Activated naive CD8-positive, alpha-beta T cell treated with anti-CD3 and anti-CD28 coated beads, Interleukin-2, amount 50 U/mL, for 24 hours (primary cell): ENCODE results near the gene ANGPTL8.
A peak's percentile ranks its signal among the peaks of the same experiment; 100 is the strongest.

ENCODE experiments used
- ATAC-seq: fragments of 150-1000 bp; cut with Tn5 transposase; one replicate; pipeline ENCODE4 v1.10.0; 2021
- DNase-seq: peaks from one replicate; pipeline ENCODE4 v3.0.0; 2021
- H3K27ac Mint-ChIP-seq: one replicate; pipeline ENCODE4 v1.8.0; 2021; ENCODE audit warnings: mild to moderate bottlenecking, mixed read lengths
- H3K27me3 Mint-ChIP-seq: one replicate; pipeline ENCODE4 v1.8.0; 2021; ENCODE audit warnings: mixed read lengths
- H3K36me3 Mint-ChIP-seq: one replicate; pipeline ENCODE4 v1.8.0; 2021; ENCODE audit warnings: low read depth, mixed read lengths
- H3K4me1 Mint-ChIP-seq: one replicate; pipeline ENCODE4 v1.8.0; 2021; ENCODE audit warnings: mixed read lengths
- H3K4me3 Mint-ChIP-seq: one replicate; pipeline ENCODE4 v1.8.0; 2021; ENCODE audit warnings: mild to moderate bottlenecking, moderate library complexity, mixed read lengths
- H3K9me3 Mint-ChIP-seq: one replicate; pipeline ENCODE4 v1.8.0; 2021; ENCODE audit warnings: mixed read lengths

ANGPTL8 gene

DNA sequence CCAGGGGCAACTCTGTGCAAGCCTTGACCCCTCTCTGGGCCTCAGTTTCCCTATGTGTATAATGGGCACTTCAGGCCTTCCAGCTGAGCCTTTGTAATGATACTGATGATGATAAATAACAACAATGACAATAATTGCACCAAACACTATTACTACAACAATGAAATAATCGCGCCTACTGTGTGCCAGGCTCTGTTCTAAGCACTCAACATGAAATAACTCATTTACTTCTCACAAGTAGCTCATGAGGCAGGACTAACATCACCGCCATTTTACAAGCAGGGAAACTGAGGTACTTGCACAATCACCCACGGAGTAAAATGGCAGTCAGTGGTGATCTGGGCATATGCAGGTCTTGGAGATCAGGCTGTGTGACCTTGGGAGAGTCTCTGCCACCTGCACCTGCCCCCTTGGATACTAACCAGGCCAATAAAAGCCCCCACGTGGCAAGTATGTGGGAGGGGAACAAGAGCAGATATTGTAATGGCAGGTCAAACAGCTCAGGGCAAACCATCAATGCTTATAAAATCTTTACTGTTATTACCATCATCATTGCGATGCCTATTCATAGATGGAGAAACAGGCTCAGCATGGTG is 540 bp upstream of the ANGPTL8 start:
- ATAC-seq, result no peak
- DNase-seq, result no peak
- no peak overlapping the region for H3K4me3 Mint-ChIP-seq
- H3K27ac Mint-ChIP-seq, result no peak overlapping the region
- H3K27me3 Mint-ChIP-seq, result peaks cover 10% of the 10 kb centered on the region
- H3K36me3 Mint-ChIP-seq, result no peaks in the 10 kb centered on the region
- H3K9me3 Mint-ChIP-seq, result no peaks in the 10 kb centered on the region
- H3K4me1 Mint-ChIP-seq, result peaks cover 5% of the 10 kb centered on the region

DNA sequence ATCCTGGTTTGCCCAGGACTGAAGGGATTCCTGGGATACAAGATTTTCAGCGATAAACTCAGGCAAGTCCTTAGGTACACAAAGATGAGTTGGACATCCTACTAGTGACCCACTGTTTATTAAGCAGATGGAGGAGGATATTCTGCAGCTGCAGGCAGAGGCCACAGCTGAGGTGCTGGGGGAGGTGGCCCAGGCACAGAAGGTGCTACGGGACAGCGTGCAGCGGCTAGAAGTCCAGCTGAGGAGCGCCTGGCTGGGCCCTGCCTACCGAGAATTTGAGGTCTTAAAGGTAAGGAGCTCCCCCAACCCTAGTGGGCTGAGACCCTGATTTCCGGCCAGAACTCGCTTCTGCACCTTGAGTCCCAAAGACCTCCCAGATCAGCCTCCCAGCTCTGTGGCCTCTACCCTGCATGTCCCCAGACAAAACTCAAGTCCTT is 607 bp downstream of the ANGPTL8 start:
- no peak overlapping the region for H3K27ac Mint-ChIP-seq
- no peak for ATAC-seq

DNA sequence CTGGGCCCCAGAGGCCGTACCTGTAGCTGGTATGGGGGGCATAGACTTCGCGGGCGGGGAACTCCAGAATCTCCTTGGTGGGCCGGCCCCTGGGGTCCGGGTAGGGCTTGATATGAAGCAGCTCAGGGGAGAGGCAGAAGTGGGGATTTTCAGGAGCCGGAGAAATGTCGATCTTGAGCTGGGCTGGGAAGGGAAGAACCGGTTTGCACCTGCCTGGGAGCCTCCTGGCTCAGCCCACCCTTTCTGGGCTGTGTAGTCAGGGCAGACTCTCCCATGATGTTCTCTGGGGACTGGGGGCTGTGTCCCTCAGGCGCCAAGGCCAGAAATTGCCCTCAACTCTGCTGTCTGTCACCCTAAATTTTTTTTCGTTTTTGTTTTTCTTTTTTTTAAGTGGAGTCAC is 2.6 kb downstream of the ANGPTL8 start:
- H3K4me3 Mint-ChIP-seq, result no peak overlapping the region
- peaks cover 6% of the 10 kb centered on the region for H3K4me1 Mint-ChIP-seq
- H3K9me3 Mint-ChIP-seq, result no peaks in the 10 kb centered on the region

More for the DNA sequence above, 607 bp downstream of the ANGPTL8 start:
- Mint-ChIP-seq H3K36me3 (no peaks in the 10 kb centered on the region), H3K9me3 (no peaks in the 10 kb centered on the region), H3K4me1 (peaks cover 6% of the 10 kb centered on the region), H3K27me3 (peaks cover 10% of the 10 kb centered on the region), H3K4me3 (no peak overlapping the region)
- no peak for DNase-seq

DNA sequence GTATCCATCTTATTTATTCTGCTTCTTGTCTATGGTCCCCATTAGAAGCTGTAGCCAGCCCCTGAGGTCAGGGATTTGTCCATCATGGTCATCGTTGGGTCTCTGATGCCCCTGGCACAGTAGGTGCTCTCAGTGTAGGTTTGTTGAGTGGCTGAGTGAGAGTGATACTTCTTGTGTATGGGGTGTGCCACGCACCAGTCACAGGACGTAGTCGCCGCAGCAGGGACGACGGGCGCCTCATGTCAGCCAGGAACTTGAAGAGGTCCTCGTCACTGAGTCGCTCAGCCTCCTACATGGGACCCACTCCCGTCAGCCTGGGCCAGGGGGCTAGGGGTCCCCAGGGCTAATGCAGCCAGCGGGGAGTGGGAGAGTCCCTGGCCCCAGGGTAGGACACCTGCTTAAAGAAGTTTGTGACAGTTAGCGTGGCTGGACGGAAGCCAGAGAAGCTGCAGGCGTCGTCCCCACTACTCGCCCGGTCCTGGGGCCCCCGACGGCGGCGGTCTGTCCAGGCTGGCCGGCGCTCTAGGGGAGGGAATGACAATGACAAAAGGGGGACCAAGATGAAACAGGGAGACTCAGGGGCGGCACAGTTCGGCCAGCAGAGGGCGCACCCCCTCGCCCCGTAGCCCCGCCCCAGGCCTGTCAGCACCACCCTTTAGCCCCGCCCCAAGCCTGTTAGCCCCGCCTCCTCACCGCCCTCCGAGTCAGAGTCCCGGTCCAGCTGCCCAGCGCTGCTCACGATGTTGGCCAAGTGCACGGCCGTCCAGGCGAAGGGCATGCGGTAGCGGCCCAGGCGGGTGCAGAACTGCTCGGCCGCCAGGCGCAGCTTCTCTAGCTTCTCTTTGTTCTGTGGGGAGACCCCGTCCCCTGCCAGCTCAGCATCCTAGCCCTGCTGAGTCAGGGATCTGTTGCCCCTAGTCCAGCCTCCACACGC is 3.7 kb downstream of the ANGPTL8 start:
- Mint-ChIP-seq H3K27ac (no peak overlapping the region), H3K4me3 (no peak overlapping the region), H3K36me3 (no peaks in the 10 kb centered on the region), H3K27me3 (peaks cover 17% of the 10 kb centered on the region), H3K4me1 (peaks cover 6% of the 10 kb centered on the region), H3K9me3 (no peaks in the 10 kb centered on the region)
- DNase-seq (peak; percentile 94), ATAC-seq (peak; percentile 95)

More for the DNA sequence above, 2.6 kb downstream of the ANGPTL8 start:
- no peak for DNase-seq
- peaks cover 17% of the 10 kb centered on the region for H3K27me3 Mint-ChIP-seq
- no peak overlapping the region for H3K27ac Mint-ChIP-seq
- H3K36me3 Mint-ChIP-seq, result no peaks in the 10 kb centered on the region
- ATAC-seq, result no peak

DNA sequence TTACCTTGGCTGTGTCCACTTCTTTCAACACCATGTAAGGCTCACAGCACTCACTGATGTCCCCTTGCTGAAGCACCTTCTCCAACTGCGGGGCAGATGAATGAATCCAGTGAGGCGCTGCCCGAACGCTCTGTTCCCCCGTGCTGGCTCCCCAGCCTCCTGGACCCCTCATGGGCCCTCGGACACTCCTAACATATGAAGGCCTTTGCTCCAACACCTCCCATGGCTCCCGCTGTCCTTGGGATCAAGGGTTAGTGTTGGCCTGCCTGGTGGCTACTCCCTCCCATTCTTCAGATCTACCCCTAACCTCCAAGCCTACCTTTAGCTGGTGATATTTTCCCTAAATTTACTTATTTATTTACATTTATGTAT is 4.4 kb downstream of the ANGPTL8 start:
- Mint-ChIP-seq H3K36me3 (no peaks in the 10 kb centered on the region), H3K4me1 (peaks cover 6% of the 10 kb centered on the region), H3K27ac (no peak overlapping the region), H3K27me3 (peaks cover 17% of the 10 kb centered on the region), H3K9me3 (no peaks in the 10 kb centered on the region), H3K4me3 (no peak overlapping the region)
- DNase-seq (no peak), ATAC-seq (no peak)

DNA sequence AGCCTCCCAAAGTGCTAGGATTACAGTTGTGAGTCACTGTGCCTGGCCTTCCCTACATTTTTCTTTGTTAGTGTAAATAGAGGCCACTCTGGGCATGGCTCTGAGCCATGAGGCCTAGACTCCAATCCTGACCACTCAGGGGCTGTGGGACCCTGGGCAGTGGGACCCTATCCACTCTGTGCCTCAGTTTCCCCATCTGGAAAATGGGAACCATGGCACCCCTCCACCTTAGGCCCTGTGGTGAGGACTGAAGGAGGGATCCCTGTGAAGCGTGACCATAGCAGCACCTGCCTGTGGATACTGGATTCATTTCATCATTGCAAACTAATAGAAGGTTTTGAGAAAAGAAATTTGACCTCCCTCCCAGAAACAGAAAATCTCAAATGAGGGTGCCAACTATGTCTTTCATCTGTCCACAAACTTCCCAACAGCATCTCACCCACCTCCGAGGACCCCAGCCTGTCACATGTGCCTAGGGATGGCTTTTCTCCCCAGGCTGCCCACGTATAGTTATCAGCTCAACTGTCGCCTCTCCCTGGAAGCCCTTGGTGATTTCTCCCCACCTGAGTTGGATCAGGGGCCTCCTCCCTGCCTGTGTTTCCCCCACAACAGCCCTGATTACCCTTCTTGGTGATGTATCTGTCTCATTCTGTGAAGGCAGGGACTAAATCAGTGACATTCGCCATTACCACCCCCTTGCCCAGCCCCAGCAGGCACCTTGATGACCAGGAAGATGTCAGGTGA is 5.6 kb downstream of the ANGPTL8 start:
- no peak for ATAC-seq

DNA sequence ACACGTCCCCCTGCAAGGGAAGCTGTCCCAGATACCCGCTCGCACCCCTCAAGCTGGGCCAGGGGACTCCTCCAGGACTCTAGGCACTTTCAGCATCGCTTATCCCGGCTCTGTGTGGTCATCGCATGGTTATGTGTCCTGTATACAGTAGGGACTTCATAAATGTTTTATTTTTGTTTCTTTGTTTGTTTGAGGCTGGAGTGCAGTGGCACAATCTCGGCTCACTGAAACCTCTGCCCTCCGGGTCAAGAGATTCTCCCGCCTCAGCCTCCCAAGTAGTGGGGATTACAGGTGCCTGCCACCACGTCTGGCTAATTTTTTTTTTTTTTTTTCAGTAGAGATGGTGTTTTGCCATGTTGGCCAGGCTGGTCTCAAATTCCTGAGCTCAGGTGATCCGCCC is 7.5 kb downstream of the ANGPTL8 start:
- Mint-ChIP-seq H3K4me3 (no peak overlapping the region), H3K36me3 (no peaks in the 10 kb centered on the region), H3K4me1 (peaks cover 6% of the 10 kb centered on the region), H3K27ac (no peak overlapping the region), H3K9me3 (no peaks in the 10 kb centered on the region), H3K27me3 (peaks cover 14% of the 10 kb centered on the region)
- ATAC-seq, result no peak
- DNase-seq, result no peak

More for the DNA sequence above, 5.6 kb downstream of the ANGPTL8 start:
- no peak overlapping the region for H3K27ac Mint-ChIP-seq
- no peaks in the 10 kb centered on the region for H3K9me3 Mint-ChIP-seq
- no peak overlapping the region for H3K4me3 Mint-ChIP-seq
- no peak for DNase-seq
- no peaks in the 10 kb centered on the region for H3K36me3 Mint-ChIP-seq
- peaks cover 6% of the 10 kb centered on the region for H3K4me1 Mint-ChIP-seq
- peaks cover 17% of the 10 kb centered on the region for H3K27me3 Mint-ChIP-seq

DNA sequence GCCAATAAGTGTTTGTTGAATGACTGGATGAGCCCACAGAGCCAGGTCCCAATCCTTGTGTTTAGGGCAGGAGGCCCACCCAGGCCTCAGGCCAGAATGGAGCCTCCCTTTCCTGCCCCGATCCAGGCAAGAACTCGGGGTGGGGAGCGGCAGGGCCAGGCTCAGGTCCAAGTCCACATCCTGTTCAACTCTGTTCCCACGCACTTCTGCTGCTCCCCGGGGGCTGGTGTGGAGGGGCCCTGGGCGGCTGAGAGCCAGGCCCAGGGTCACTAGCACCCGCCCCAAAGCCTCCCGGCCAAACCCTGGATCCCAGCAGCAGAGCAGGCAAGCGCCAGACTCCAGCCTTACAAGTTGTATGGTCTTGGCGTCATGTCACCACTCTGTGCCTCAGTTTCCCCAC is 8.0 kb downstream of the ANGPTL8 start:
- H3K4me3 Mint-ChIP-seq, result no peak overlapping the region
- DNase-seq, result no peak
- H3K4me1 Mint-ChIP-seq, result peaks cover 6% of the 10 kb centered on the region
- ATAC-seq, result no peak
- H3K9me3 Mint-ChIP-seq, result no peaks in the 10 kb centered on the region
- H3K27ac Mint-ChIP-seq, result no peak overlapping the region
- peaks cover 14% of the 10 kb centered on the region for H3K27me3 Mint-ChIP-seq
- no peaks in the 10 kb centered on the region for H3K36me3 Mint-ChIP-seq

DNA sequence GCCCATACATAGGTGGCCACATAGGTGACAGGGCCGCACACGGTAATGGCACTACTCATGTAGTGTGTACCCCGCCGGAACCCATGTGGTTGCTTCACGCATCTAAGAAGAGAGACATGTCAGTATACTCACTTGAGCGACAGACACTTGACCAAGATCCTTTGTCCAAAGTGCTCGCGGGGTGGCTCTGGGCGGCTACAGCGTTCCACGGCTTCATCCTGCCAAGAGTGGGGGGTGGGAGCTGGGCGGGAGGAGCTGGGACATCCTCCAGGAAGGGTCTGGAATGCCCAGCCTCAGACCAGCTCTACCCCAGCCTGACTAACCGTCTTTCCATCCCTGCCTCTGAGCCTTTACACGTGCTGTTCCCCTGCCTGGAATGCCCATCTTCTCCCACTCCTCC is 8.5 kb downstream of the ANGPTL8 start:
- ATAC-seq (no peak), DNase-seq (no peak)
- H3K9me3 Mint-ChIP-seq, result no peaks in the 10 kb centered on the region
- no peak overlapping the region for H3K4me3 Mint-ChIP-seq
- H3K4me1 Mint-ChIP-seq, result peaks cover 6% of the 10 kb centered on the region
- H3K36me3 Mint-ChIP-seq, result no peaks in the 10 kb centered on the region
- peaks cover 9% of the 10 kb centered on the region for H3K27me3 Mint-ChIP-seq
- H3K27ac Mint-ChIP-seq, result no peak overlapping the region

DNA sequence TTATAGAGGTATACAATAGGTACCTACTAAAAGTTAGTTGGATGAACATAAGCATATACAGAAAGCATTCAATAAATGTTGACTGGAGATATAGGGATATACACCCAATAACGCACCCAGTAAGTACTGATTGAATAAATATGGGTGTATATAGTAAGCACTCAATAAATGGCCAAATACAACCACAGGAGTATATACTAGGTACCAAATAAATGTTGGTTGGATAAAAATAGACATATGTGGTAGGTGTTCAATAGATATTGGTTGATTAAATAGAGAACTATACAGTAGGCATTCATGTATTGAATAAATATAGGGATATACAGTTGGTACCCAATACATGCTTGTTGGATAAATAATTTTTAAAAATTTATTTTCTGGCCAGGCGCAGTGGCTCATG is 9.4 kb downstream of the ANGPTL8 start:
- DNase-seq (no peak), ATAC-seq (no peak)
- Mint-ChIP-seq H3K36me3 (no peaks in the 10 kb centered on the region), H3K4me1 (peaks cover under 1% of the 10 kb centered on the region), H3K27me3 (peaks cover 8% of the 10 kb centered on the region), H3K9me3 (no peaks in the 10 kb centered on the region), H3K27ac (no peak overlapping the region), H3K4me3 (no peak overlapping the region)

DNA sequence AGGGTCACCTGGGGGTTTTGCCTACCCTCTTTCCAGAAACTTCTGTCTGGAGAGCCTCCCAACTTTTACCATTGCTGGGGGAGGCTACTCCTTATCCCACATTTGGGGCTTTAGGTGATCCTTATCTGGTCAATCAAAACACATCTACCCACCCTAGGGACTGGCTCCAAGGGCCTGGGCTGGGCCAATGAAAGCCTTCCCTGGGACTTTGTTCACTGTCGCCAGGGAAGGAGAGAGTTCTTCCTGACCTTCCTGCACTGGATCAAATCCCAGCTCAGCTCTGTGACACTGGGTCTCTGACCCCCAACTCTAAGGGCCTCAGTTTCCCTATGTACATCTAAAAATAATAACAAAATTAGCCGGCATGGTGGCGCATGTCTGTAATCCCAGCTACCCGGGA is 11.8 kb downstream of the ANGPTL8 start:
- ATAC-seq (no peak), DNase-seq (no peak)
- Mint-ChIP-seq H3K27ac (no peak overlapping the region), H3K4me1 (no peaks in the 10 kb centered on the region), H3K4me3 (no peak overlapping the region), H3K36me3 (no peaks in the 10 kb centered on the region), H3K27me3 (peaks cover 3% of the 10 kb centered on the region), H3K9me3 (no peaks in the 10 kb centered on the region)

DNA sequence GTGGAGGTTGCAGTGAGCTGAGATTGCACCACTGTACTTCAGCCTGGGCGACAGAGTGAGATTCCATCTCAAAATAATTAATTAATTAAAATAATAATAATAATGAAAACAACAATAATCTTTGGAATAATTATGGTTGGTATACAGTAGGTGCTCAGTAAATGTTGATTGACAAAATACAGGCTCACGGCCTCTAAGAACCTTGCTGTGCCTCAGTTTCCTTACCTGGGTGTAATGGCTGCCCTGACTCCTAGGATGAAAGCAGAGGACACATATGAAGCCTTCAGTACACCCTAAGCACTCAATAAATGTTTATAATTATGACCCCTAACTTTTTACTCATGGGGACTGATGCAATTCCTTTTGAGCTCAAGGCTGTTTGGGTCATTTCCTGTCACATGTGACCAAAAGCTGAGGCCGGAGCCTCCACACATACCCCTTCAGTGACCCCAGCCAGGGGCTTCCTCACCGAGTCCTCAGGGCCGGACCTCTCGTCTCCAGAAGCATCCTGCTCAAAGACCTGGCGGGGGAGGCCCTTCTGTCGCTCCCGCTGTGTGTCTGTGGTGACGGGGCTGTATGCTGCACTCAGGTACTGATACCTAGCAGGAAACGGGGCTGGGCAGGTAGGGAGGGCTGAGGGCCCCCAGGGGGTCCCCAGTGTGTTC is 12.4 kb downstream of the ANGPTL8 start:
- no peaks in the 10 kb centered on the region for H3K4me1 Mint-ChIP-seq
- H3K27ac Mint-ChIP-seq, result no peak overlapping the region
- H3K27me3 Mint-ChIP-seq, result no peaks in the 10 kb centered on the region
- DNase-seq, result no peak
- no peaks in the 10 kb centered on the region for H3K9me3 Mint-ChIP-seq
- H3K36me3 Mint-ChIP-seq, result no peaks in the 10 kb centered on the region
- no peak for ATAC-seq
- no peak overlapping the region for H3K4me3 Mint-ChIP-seq

DNA sequence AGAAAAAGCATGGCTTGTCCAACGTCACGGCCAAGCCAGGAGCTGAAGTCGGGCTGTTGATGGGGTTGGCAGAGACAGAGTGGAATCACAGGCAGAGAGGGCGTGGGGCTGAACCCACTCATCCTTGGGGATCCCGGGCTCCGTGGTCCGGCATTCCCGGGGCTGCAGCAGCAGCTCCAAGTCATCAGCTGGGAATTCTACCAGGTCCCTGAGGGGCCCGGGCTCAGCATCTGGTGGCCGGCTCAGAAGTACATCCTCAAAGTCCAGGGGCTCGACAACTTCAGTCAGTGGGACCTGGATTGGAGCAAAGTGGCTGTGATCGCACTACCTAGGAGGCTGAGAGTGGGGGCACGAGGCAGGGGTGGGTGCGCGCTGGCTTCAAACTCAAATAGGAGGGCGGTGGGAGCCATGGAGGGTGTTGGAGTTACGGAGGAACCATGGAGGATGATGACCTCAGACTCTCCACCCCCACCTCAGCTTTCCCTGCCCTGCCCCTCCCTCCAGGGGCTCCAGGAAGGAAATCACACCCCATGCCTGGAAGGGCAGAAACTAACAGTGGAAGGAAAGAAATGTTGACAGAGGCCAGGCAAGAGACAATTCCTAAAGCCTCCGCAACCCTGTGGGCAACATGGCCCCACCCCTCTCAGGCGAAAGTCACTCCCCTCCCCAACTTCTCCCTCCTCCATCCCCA is 13.4 kb downstream of the ANGPTL8 start:
- no peaks in the 10 kb centered on the region for H3K4me1 Mint-ChIP-seq
- no peaks in the 10 kb centered on the region for H3K27me3 Mint-ChIP-seq
- no peak overlapping the region for H3K27ac Mint-ChIP-seq
- H3K36me3 Mint-ChIP-seq, result no peaks in the 10 kb centered on the region
- no peak overlapping the region for H3K4me3 Mint-ChIP-seq
- ATAC-seq (no peak), DNase-seq (no peak)
- no peaks in the 10 kb centered on the region for H3K9me3 Mint-ChIP-seq

DNA sequence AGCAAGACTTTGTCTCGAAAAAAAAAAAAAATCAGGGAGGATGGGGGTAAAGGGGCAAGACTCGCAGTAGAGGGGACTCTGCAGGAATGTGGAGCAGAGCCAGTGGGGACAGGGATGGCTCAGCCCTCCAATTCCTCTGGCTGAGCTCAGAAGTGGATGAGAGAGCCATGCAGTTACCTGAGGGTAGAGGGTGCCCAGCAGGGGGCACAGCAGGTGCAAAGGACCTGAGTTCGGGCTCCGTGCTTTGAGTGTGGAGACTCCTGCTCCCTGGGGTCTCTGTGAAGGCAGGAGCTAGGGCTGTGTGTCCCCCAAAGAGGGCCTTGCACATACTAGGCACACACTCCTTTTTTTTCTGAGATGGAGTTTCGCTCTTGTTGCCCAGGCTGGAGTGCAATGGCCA is 15.2 kb downstream of the ANGPTL8 start:
- Mint-ChIP-seq H3K9me3 (no peaks in the 10 kb centered on the region), H3K36me3 (no peaks in the 10 kb centered on the region), H3K4me3 (no peak overlapping the region), H3K27me3 (no peaks in the 10 kb centered on the region), H3K27ac (no peak overlapping the region), H3K4me1 (no peaks in the 10 kb centered on the region)
- no peak for DNase-seq
- ATAC-seq, result no peak
